DND-41 (cell line): ENCODE measurements around the gene CHSY3.

Source experiments
- ATAC-seq: fragments of 200-7000 bp; cut with Tn5 transposase; 3 replicates; pipeline ENCODE4 v1.9.1; 2021; ENCODE audit warnings: low read depth; ENCODE audit not compliant: insufficient read depth
- DNase-seq: peaks from one replicate; pipeline ENCODE4 v3.0.0-alpha.2; 2020
- H2AFZ ChIP-seq: 2 replicates; pipeline ENCODE4 v1.6.0; 2012; ENCODE audit warnings: low read depth, low read length
- H3K27ac ChIP-seq: 2 replicates; pipeline ENCODE4 v1.5.1; 2012; ENCODE audit warnings: low read length, inconsistent platforms
- H3K27me3 ChIP-seq: fragments of 200-600 bp; sonication (generic); 2 replicates; pipeline ENCODE4 v1.6.0; 2012; ENCODE audit warnings: low read length, mild to moderate bottlenecking, inconsistent platforms; ENCODE audit not compliant: insufficient read depth, poor library complexity
- H3K36me3 ChIP-seq: 2 replicates; pipeline ENCODE4 v1.5.1; 2012; ENCODE audit warnings: low read length, inconsistent platforms; ENCODE audit not compliant: insufficient read depth
- H3K4me1 ChIP-seq: 2 replicates; pipeline ENCODE4 v1.5.1; 2012; ENCODE audit warnings: mild to moderate bottlenecking, low read length; ENCODE audit not compliant: insufficient read depth
- H3K4me2 ChIP-seq: 2 replicates; pipeline ENCODE4 v1.6.0; 2012; ENCODE audit warnings: mild to moderate bottlenecking, moderate library complexity, low read length, inconsistent platforms; ENCODE audit not compliant: insufficient read depth
- H3K4me3 ChIP-seq, 2 experiments: fragments of 200-600 bp in 1 of 2; shearing (Covaris generic) in 1 of 2; 2 replicates each; pipeline ENCODE4 v1.5.1; 2012 to 2016; ENCODE audit warnings: inconsistent platforms in 2 of 2, low read length in 2 of 2, mild to moderate bottlenecking in 2 of 2, low read depth in 1 of 2, moderate library complexity in 1 of 2
- H3K79me2 ChIP-seq: 2 replicates; pipeline ENCODE4 v1.6.0; 2012; ENCODE audit warnings: low read length, inconsistent platforms; ENCODE audit not compliant: insufficient read depth
- H3K9ac ChIP-seq: 2 replicates; pipeline ENCODE4 v1.6.0; 2012; ENCODE audit warnings: low read depth, mild to moderate bottlenecking, inconsistent platforms, low read length, moderate library complexity
- H3K9me3 ChIP-seq: 2 replicates; pipeline ENCODE4 v1.5.1; 2012; ENCODE audit warnings: low read length, moderate library complexity, mild to moderate bottlenecking, inconsistent platforms; ENCODE audit not compliant: insufficient read depth, severe bottlenecking
- H4K20me1 ChIP-seq: 2 replicates; pipeline ENCODE4 v1.6.0; 2012; ENCODE audit warnings: low read length; ENCODE audit not compliant: insufficient read depth
- CTCF ChIP-seq: IDR thresholded peaks from 2 replicates; pipeline ENCODE4 v1.5.1; 2012; ENCODE audit warnings: borderline replicate concordance, low read length, moderate library complexity, mild to moderate bottlenecking; ENCODE audit not compliant: poor library complexity, severe bottlenecking; ENCODE audit errors: extremely low read depth
- EZH2 ChIP-seq: IDR thresholded peaks from 3 replicates; pipeline ENCODE4 v1.6.1; 2012; ENCODE audit warnings: borderline replicate concordance, low read depth, mild to moderate bottlenecking, moderate library complexity, low read length, inconsistent platforms; ENCODE audit not compliant: severe bottlenecking

CHSY3 gene

DNA sequence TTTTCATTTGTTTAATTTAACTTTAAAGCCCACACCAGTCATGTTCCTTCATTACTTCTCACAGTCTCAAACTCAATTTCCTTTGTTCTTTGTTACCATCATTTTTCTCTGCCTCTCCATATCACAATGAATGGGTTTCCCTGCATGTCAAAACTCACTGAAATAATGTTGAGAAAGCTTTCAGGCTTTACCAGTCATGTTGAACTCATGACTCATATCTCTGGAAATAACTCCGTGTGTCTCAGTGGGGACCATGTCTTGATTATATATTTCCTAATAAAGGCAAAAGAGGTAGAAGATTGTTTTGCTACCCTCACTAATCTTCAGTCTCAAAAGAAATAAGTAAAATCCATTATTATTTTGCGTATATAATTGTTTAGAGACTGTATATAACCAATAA lies 231.2 kb downstream of the CHSY3 start:
- no peak overlapping the region for H3K4me2 ChIP-seq
- ATAC-seq = no peak
- H3K27ac ChIP-seq = no peak overlapping the region
- no peaks in the 10 kb centered on the region for H4K20me1 ChIP-seq
- H3K36me3 ChIP-seq = no peaks in the 10 kb centered on the region
- no peak for DNase-seq
- no peaks in the 10 kb centered on the region for H3K9me3 ChIP-seq
- no peak overlapping the region for H2AFZ ChIP-seq
- TF ChIP-seq EZH2 = no peak
- TF ChIP-seq CTCF = no peak
- no peak overlapping the region for H3K4me3 ChIP-seq
- H3K9ac ChIP-seq = no peak overlapping the region
- no peaks in the 10 kb centered on the region for H3K4me1 ChIP-seq
- no peaks in the 10 kb centered on the region for H3K79me2 ChIP-seq
- H3K27me3 ChIP-seq = no peaks in the 10 kb centered on the region

- Histone ChIP-seq H3K4me3 (no peak overlapping the region), H3K9ac (no peak overlapping the region), H4K20me1 (no peaks in the 10 kb centered on the region), H3K4me1 (no peaks in the 10 kb centered on the region), H3K27me3 (no peaks in the 10 kb centered on the region), H3K27ac (no peak overlapping the region), H2AFZ (no peak overlapping the region), H3K4me2 (no peak overlapping the region), H3K36me3 (no peaks in the 10 kb centered on the region), H3K79me2 (no peaks in the 10 kb centered on the region), H3K9me3 (no peaks in the 10 kb centered on the region)
- DNase-seq = no peak
- TF ChIP-seq EZH2 (no peak), CTCF (no peak)
- ATAC-seq = no peak
Measured at GRCh38 chr5:130136300-130136699, 232.0 kb downstream of the CHSY3 start.

- Histone ChIP-seq H3K27me3 (no peaks in the 10 kb centered on the region), H2AFZ (no peak overlapping the region), H3K9me3 (no peaks in the 10 kb centered on the region), H4K20me1 (no peaks in the 10 kb centered on the region), H3K4me1 (no peaks in the 10 kb centered on the region), H3K36me3 (no peaks in the 10 kb centered on the region), H3K4me2 (no peak overlapping the region), H3K79me2 (no peaks in the 10 kb centered on the region), H3K27ac (no peak overlapping the region), H3K4me3 (no peak overlapping the region), H3K9ac (no peak overlapping the region)
- DNase-seq = no peak
- ATAC-seq = no peak
- TF ChIP-seq EZH2 (no peak), CTCF (no peak)
Measured at GRCh38 chr5:130137681-130138080, 233.4 kb downstream of the CHSY3 start.
